GM21786 (cell line): ENCODE results near the gene NUDT2.

ENCODE experiments used
- ATAC-seq: cut with Tn5 transposase; IDR thresholded peaks from one replicate; pipeline ENCODE4 v1.9.1; 2021; ENCODE audit not compliant: unreplicated experiment

NUDT2 gene

DNA sequence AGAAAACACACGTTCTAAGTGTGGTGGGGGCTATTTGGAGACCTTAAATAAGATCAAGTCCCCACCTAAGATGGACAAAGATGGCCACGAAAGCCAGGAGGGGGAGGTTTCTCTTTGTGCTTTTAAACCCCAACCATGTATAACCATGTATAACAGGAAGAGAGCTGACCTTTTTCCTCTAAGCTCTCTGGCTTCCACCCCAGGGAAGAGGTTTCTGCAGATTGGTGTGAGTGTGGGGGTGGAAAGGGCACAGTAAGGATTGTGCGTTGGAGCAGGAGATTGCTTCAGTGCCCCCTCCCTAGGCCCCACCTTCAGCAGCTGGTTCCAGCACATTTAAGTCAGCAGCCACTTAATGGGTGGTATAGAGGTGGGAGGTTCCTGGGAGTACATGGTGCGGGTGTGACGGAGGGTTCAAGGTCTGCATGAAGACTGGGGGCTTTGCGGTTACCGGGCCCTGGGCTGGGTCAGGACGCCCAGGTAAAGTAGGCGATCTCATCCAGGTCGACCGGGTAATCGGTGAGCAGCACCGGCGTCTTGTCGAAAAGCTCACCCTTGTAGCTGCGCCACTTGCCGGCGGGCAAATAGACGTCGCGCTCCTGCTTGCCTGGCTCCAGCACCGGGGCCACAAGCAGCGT lies 41.1 kb downstream of the NUDT2 start:
- no peak for ATAC-seq

- no peak for ATAC-seq
These were observed 41.9 kb downstream of the NUDT2 start for GRCh38 chr9:34370970-34371880.

- no peak for ATAC-seq
These were observed 42.6 kb downstream of the NUDT2 start for GRCh38 chr9:34371886-34372466.

GRCh38 chr9:34372467-34373011 lies 43.2 kb downstream of the NUDT2 start:
- no peak for ATAC-seq

- ATAC-seq: no peak
These were observed 44.4 kb downstream of the NUDT2 start for GRCh38 chr9:34373749-34374148.

DNA sequence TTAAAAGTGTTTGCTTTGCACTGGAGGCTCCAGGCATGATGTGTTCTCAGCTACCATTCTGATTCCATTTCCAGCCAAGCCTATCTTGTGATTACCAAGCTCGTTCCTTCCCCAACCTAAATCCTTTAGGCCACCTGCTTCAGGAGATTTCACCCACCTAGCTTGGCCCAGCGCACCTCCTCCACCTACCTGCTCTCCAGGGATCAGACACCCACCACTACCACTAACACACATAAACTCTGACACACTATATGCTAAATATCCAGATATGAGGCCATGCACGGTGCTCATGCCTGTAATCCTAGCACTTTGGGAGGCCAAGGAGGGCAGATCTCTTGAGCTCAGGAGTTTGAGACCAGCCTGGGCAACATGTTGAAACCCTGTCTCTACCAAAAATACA lies 45.0 kb downstream of the NUDT2 start:
- no peak for ATAC-seq

- no peak for ATAC-seq
These were observed 45.7 kb downstream of the NUDT2 start for GRCh38 chr9:34374905-34375552.

GRCh38 chr9:34375901-34376595 lies 46.7 kb downstream of the NUDT2 start:
- no peak for ATAC-seq

DNA sequence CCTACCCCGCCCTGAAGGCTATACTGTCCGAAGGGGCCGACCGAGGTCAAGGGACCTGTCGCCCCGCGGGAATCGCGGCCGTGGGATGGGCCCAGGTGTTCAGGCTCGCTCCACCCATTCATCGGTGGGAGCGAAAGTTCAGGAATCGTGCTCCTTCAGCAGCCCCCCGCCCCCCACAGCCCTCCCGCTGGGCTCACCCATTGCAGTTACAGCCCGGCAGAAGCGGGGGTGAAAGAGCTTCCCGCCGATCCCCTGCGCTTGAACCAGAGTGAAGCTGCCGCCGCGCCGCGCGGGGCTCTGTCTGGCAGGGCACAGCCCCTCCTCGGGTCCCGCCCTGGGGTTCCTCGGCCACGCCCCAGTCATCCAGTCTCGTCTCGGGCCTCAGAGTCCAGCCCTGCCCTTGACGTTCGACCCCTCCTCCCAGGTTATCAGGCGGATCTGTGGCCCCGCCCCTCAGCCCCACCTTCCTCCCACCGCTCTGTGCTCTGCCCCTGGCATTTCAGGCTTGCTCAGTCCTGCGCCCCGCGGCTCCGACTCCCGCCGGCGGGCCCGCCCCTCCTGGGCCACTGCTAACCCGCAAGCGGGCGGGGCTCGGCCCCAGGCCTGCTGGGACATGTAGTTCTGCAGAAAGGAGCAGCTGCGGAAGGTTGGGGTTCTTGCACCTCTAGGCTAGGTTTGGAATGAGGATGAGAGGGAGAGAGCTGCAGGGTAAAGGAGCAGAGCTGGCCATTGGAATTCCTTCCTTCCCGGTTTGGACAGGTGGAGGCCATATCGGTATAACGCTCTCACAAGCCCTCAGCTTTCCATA lies 47.4 kb downstream of the NUDT2 start, which contains the start of gene MYORG:
MYORG (minus strand) TSS at position 303 of the 808 bp plus-strand sequence. CDS start 3,955 bp downstream, outside the sequence.
- ATAC-seq: peak; percentile 82

GRCh38 chr9:34377404-34377746 lies 48.0 kb downstream of the NUDT2 start:
- ATAC-seq: no peak

- ATAC-seq: no peak
These were observed 49.1 kb downstream of the NUDT2 start for GRCh38 chr9:34378376-34379060.

- ATAC-seq: peak; percentile 24
These were observed 50.1 kb downstream of the NUDT2 start for GRCh38 chr9:34379334-34380033.

- ATAC-seq: no peak
These were observed 50.7 kb downstream of the NUDT2 start for GRCh38 chr9:34380034-34380510.

- ATAC-seq: peak; percentile 24
These were observed 51.3 kb downstream of the NUDT2 start for GRCh38 chr9:34380511-34381315.

DNA sequence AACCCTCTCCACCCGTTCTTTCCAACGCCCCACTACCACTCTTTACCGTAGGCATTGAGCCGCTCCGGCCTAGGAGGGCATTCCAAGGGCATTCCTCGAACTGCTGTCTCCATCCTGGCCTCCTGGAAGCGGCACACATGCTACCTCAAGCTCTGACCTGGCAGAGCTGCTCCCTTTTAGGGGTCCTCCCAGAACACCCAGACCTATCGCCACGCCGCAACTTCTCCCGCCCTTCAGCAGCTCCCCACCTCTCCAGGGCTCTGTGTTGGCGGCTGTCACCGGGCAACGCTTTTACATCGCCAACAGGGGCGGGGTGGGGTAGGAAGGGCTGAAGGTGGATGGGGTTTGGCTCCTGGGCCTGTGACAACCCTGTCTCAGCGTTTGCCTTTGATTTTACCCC lies 52.0 kb downstream of the NUDT2 start:
- ATAC-seq: no peak

DNA sequence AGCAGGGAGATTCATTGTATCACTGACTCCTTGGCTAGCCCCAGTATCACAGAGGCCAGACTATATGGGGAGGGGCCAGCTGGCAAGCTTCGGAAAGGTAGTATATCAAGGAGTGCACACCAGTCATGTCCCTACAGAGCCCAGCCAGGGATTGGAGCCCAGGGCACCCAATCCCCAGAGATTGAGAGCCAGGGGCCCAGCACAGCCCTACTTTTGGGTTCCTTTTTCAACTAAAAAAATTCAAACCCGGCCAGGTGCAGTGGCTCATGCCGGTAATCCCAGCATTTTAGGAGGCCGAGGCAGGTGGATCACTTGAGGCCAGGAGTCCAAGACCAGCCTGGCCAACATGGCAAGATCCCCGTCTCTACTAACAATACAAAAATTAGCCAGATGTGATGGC lies 52.7 kb downstream of the NUDT2 start:
- no peak for ATAC-seq

- no peak for ATAC-seq
These were observed 53.5 kb downstream of the NUDT2 start for GRCh38 chr9:34382879-34383278.

DNA sequence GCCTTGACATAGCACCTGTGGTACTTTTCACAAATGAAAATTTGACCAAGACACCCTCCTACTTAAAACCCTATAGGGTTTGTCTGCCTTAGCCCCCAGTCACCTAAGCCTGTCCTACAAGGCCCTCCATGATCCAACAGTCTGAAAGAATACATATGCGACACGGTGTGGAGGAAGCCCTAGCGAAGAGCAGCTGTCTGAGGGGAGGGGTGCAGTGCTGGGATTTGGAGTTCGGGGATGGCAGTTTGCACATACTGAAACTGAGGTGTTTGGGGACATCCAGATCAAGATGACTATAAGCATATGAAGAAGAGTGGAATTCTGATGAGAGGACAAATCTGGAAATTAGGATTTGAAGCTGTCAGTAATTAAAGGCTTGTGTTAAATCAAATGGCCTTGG lies 54.5 kb downstream of the NUDT2 start:
- no peak for ATAC-seq
